ENCODE measurements around the gene CEP85. TPM values are rescaled to one million over a fixed set of nuclear protein-coding genes. Genes with fewer than 3 reads are reported as not detected.

Gene CEP85
- total RNA-seq, 2 donors from 2014 or later, result 2.8 to 4.0 TPM

DNA sequence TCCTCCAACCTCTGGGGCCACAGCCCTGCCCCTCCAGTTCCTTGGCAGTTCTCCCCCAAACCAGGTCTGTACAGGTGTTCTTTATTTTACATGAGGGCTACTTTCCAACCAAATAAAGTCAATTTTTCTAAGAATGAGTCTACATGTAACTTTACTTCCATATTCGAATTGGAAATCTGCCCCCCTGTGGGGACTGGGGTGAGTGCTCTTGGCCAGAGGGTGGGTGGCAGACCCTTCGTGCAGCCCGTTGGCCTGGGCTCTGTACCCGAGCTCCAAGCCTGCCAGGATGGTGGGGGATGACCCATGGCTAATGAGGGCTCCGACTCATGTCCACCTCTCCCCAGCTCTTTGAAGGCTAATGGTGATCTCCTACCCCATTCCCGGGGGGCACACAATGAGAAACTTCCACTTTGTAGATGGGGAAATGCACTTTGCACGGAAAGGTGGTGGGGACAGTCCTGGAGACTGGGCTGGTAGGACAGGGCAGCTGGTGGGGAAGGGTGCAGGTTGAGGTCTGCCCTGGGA lies 44.2 kb upstream of the CEP85 start:
- no peaks in the 10 kb centered on the region for H3K9me3 ChIP-seq
- DNase-seq (ENCODE audit: low spot score), result no peak
- TF ChIP-seq, protein P1, sequence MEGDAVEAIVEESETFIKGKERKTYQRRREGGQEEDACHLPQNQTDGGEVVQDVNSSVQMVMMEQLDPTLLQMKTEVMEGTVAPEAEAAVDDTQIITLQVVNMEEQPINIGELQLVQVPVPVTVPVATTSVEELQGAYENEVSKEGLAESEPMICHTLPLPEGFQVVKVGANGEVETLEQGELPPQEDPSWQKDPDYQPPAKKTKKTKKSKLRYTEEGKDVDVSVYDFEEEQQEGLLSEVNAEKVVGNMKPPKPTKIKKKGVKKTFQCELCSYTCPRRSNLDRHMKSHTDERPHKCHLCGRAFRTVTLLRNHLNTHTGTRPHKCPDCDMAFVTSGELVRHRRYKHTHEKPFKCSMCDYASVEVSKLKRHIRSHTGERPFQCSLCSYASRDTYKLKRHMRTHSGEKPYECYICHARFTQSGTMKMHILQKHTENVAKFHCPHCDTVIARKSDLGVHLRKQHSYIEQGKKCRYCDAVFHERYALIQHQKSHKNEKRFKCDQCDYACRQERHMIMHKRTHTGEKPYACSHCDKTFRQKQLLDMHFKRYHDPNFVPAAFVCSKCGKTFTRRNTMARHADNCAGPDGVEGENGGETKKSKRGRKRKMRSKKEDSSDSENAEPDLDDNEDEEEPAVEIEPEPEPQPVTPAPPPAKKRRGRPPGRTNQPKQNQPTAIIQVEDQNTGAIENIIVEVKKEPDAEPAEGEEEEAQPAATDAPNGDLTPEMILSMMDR (IDR thresholded peaks at IDR 0.05), result no peak

DNA sequence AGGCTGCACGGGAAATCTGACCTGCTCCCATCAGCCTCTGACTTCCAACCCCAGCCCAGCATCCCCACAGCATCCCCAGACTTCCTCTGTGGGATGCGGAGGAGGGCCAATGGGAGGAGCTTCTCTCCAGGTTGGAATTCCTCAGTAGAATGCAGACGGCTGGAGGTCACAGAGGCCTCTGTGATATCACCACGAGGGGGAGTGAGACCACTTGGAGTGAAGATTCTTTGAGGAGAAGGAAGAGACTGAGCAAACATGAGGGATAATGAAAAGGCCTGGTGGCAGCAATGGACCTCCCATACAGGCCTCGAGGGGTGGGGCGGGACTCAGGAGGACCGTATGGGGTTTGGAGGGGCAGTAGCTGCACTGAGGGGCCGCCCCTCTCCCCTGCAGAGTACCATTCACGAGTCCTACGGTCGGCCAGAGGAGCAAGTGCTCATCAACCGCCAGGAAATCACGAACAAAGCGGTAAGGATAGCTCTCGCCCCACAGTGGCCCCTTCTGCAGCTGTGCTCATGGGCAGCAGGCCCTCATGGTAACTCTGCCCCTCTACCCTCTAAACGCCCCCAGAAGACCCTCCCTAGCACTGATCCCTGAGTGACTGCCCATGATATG lies 43.5 kb upstream of the CEP85 start, which contains the start of gene CATSPER4:
Gene CATSPER4 (plus strand): TSS at position 230 of the 615 bp plus-strand sequence. CDS start 26 bp downstream, at position 256.
- Histone ChIP-seq H3K27ac (no peak within 1 kb of the TSS), H3K9me3 (no peaks in the 10 kb centered on the region), H3K4me1 (ENCODE audit: control insufficient read depth in 1 of 2, low read depth in 2 of 2) (no peaks in the 10 kb centered on the region), H3K4me3 (no peak within 1 kb of the TSS), H3K36me3 (no peaks in the 10 kb centered on the region), H3K27me3 (replicated peaks; ENCODE audit: insufficient read depth) (no peaks in the 10 kb centered on the region)
- DNase-seq (ENCODE audit: low spot score), result no peak
- ATAC-seq (ENCODE audit: insufficient number of reproducible peaks, low FRiP score, low read depth), result no peak
- TF ChIP-seq, protein P1 (IDR thresholded peaks at IDR 0.05), result no peak

More for the DNA sequence above, 44.2 kb upstream of the CEP85 start:
- Histone ChIP-seq H3K27me3 (replicated peaks; ENCODE audit: insufficient read depth) (no peaks in the 10 kb centered on the region), H3K27ac (no peak overlapping the region), H3K4me3 (no peak overlapping the region), H3K4me1 (ENCODE audit: control insufficient read depth in 1 of 2, low read depth in 2 of 2) (no peaks in the 10 kb centered on the region), H3K36me3 (no peaks in the 10 kb centered on the region)
- ATAC-seq (ENCODE audit: insufficient number of reproducible peaks, low FRiP score, low read depth), result no peak

DNA sequence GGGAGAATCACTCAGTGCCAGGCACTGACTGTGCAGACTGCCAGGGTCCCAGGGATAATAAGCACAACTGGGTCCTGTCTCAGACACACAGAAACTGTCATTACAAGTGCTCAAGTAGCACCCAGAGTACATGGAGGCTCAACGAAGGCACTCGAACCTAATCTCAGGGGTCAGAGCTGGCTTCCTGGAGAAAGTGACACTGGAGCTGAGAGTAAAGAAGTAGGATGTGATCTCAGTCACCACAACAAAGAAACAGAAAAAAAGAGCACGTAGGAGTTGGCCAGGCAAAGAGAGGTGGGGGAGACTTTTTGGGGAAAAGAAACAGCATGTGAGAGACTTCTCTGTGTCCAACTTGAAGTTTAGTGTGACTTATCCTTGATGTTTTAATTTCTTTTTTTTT lies 42.3 kb upstream of the CEP85 start:
- TF ChIP-seq, protein P1 (IDR thresholded peaks at IDR 0.05), result no peak
- ATAC-seq (ENCODE audit: insufficient number of reproducible peaks, low FRiP score, low read depth), result no peak

DNA sequence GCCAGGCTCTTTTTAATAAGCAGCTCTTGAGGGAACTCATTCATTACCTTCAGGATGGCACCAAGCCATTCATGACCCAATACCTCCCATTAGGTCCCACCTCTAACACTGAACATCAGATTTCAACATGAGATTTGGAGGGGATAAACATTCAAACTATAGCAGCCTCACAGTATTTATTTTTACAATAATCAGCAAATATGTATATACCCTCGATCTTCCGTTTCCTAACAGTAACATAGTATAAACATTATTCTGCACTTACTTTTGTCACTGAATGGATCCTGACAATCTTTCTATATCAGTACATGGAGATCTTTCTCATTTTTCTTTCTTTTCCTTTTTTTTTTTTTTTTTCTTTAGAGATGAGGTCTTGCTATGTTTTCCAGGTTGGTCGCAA lies 38.2 kb upstream of the CEP85 start:
- TF ChIP-seq, protein P1 (IDR thresholded peaks at IDR 0.05), result no peak
- no peaks in the 10 kb centered on the region for H3K36me3 ChIP-seq
- H3K4me1 ChIP-seq (ENCODE audit: control insufficient read depth in 1 of 2, low read depth in 2 of 2), result no peaks in the 10 kb centered on the region
- no peak overlapping the region for H3K27ac ChIP-seq
- DNase-seq (ENCODE audit: low spot score) (no peak), ATAC-seq (ENCODE audit: insufficient number of reproducible peaks, low FRiP score, low read depth) (no peak)
- H3K27me3 ChIP-seq (replicated peaks; ENCODE audit: insufficient read depth), result no peaks in the 10 kb centered on the region
- H3K4me3 ChIP-seq, result no peak overlapping the region
- no peaks in the 10 kb centered on the region for H3K9me3 ChIP-seq

More for the DNA sequence above, 42.3 kb upstream of the CEP85 start:
- Histone ChIP-seq H3K36me3 (no peaks in the 10 kb centered on the region), H3K9me3 (no peaks in the 10 kb centered on the region), H3K4me1 (ENCODE audit: control insufficient read depth in 1 of 2, low read depth in 2 of 2) (no peaks in the 10 kb centered on the region), H3K27me3 (replicated peaks; ENCODE audit: insufficient read depth) (no peaks in the 10 kb centered on the region), H3K27ac (no peak overlapping the region), H3K4me3 (no peak overlapping the region)
- DNase-seq (ENCODE audit: low spot score), result no peak

DNA sequence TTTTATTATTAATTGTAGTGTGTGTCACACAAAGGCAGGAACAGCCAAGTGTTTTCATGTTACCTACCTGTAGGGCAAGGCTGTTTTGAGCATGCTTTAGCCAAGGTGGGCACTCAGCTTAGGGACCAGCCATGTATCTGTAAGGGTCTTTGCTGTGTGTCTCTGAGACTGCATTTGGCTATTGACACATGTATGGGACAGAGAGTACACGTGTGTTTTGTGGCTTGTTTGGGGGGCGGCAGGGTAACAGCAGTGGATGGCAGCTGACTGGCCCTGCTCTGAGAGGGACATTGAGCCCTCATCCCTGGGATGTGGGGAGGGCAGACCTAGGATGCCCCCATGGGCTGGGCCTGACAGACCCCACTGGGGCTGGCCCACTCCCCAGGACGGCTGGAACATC lies 36.7 kb upstream of the CEP85 start:
- TF ChIP-seq, protein P1 (IDR thresholded peaks at IDR 0.05), result no peak
- Histone ChIP-seq H3K27ac (no peak overlapping the region), H3K36me3 (no peaks in the 10 kb centered on the region), H3K27me3 (replicated peaks; ENCODE audit: insufficient read depth) (no peaks in the 10 kb centered on the region), H3K4me1 (ENCODE audit: control insufficient read depth in 1 of 2, low read depth in 2 of 2) (no peaks in the 10 kb centered on the region), H3K9me3 (no peaks in the 10 kb centered on the region), H3K4me3 (no peak overlapping the region)
- DNase-seq (ENCODE audit: low spot score), result no peak
- ATAC-seq (ENCODE audit: insufficient number of reproducible peaks, low FRiP score, low read depth), result no peak

All from thoracic aorta (tissue), 2 donors.